Gastroesophageal sphincter (tissue), 4 donors: Measurements from ENCODE around the gene ROBO1. TPM values are rescaled to one million over a fixed set of nuclear protein-coding genes. Genes with fewer than 3 reads are reported as not detected.

Experiments
- ATAC-seq: fragments of 150-250 bp; one replicate; pipeline ENCODE4 v1.9.1; 2016; ENCODE audit warnings: mild to moderate bottlenecking, moderate library complexity
- H3K27ac ChIP-seq, 4 donors: fragments of 200-600 bp; sonication (generic) in 3 of 4; 1 replicate in 3 of 4; 2 replicates in 1 of 4; pipeline ENCODE4 v1.5.1; 2016 to 2019
- H3K27me3 ChIP-seq: fragments of 200-600 bp; sonication (generic); one replicate; pipeline ENCODE4 v1.5.1; 2019
- H3K36me3 ChIP-seq, 2 donors: fragments of 200-600 bp; sonication (generic); one replicate each; pipeline ENCODE4 v1.5.1; 2019; ENCODE audit warnings: control low read depth in 1 of 2
- H3K4me1 ChIP-seq, 3 donors: fragments of 200-600 bp; sonication (generic); 1 replicate in 2 of 3; 2 replicates in 1 of 3; pipeline ENCODE4 v1.5.1; 2016 to 2019; ENCODE audit warnings: control low read depth in 2 of 3
- H3K4me3 ChIP-seq, 2 donors: fragments of 200-600 bp; sonication (generic); one replicate each; pipeline ENCODE4 v1.5.1; 2019; ENCODE audit warnings: mild to moderate bottlenecking in 1 of 2, moderate library complexity in 1 of 2
- H3K9me3 ChIP-seq, 3 donors: fragments of 200-600 bp; sonication (generic); one replicate each; pipeline ENCODE4 v1.5.1; 2017 to 2019; ENCODE audit warnings: control low read depth in 2 of 3
- CTCF ChIP-seq, 4 experiments: fragments of 200-600 bp in 2 of 4; fragments of 450-650 bp in 2 of 4; sonication (generic) in 1 of 4; IDR thresholded peaks; one replicate each; pipeline ENCODE4 v1.5.1; 2017 to 2019; ENCODE audit warnings: antibody characterized with exemption in 4 of 4, mild to moderate bottlenecking in 2 of 4, moderate library complexity in 2 of 4
- EP300 ChIP-seq: sonication (generic); formaldehyde crosslinking; IDR thresholded peaks from one replicate; pipeline ENCODE4 v1.6.1; 2017; ENCODE audit warnings: antibody characterized with exemption, mild to moderate bottlenecking
- POLR2A ChIP-seq, 2 donors: fragments of 450-650 bp; IDR thresholded peaks; one replicate each; pipeline ENCODE4 v1.6.1; 2017; ENCODE audit warnings: antibody characterized with exemption in 2 of 2, mild to moderate bottlenecking in 2 of 2, moderate library complexity in 1 of 2
- POLR2AphosphoS5 ChIP-seq: sonication (generic); formaldehyde crosslinking; IDR thresholded peaks from one replicate; pipeline ENCODE4 v1.6.1; 2017; ENCODE audit warnings: antibody characterized with exemption
- WGBS, 2 donors: methylation state at CpG; one replicate each; pipeline ENCODE4 v1.1.5; 2018; ENCODE audit warnings: low coverage in 1 of 2; 5-methylcytosine and 5-hydroxymethylcytosine counted together
- total RNA-seq, 4 donors: library from RNA; depleted of rRNA; stranded (reverse); fragments of >200 nt; gene quantifications; one replicate each; pipeline ENCODE4 v1.1.0, GENCODE V29; 2016

Gene ROBO1
- total RNA-seq, 4 donors from 2014 or later = 9.7 to 15.3 (median 12.9) TPM

GRCh38 chr3:78732471-78732870, 1035.3 kb downstream of the ROBO1 start:
- Histone ChIP-seq H3K27ac (no peak overlapping the region), H3K4me1 (peaks cover 0 to 12% (median 0%) of the 10 kb centered on the region in 3 donors), H3K4me3 (no peak overlapping the region), H3K27me3 (no peaks in the 10 kb centered on the region), H3K36me3 (no peaks in the 10 kb centered on the region), H3K9me3 (no peaks in the 10 kb centered on the region)
- TF ChIP-seq CTCF (IDR thresholded peaks at IDR 0.05) (no peak), POLR2A (IDR thresholded peaks at IDR 0.05) (no peak), EP300 (no peak), POLR2AphosphoS5 (no peak)
- 88 to 100% methylated on average over 1 of the region's 1 CpG for WGBS, 2 donors
- no peak for ATAC-seq

- ATAC-seq = no peak
- no peak for TF ChIP-seq POLR2A (IDR thresholded peaks at IDR 0.05)
- no peak for TF ChIP-seq CTCF (IDR thresholded peaks at IDR 0.05)
- no peak for TF ChIP-seq EP300
- TF ChIP-seq POLR2AphosphoS5 = no peak
- Histone ChIP-seq H3K4me3 (no peak overlapping the region), H3K9me3 (no peaks in the 10 kb centered on the region), H3K27me3 (no peaks in the 10 kb centered on the region), H3K27ac (no peak overlapping the region), H3K36me3 (no peaks in the 10 kb centered on the region), H3K4me1 (peaks cover 0 to 17% (median 0%) of the 10 kb centered on the region in 3 donors)
- WGBS, 2 donors = no CpG with 5 or more reads among the region's 1 CpG
Measured at GRCh38 chr3:78729946-78730345, 1037.9 kb downstream of the ROBO1 start.

- Histone ChIP-seq H3K4me1 (peaks cover 0 to 27% (median 0%) of the 10 kb centered on the region in 3 donors), H3K27ac (no peak overlapping the region), H3K27me3 (no peaks in the 10 kb centered on the region), H3K9me3 (no peaks in the 10 kb centered on the region), H3K4me3 (no peak overlapping the region), H3K36me3 (no peaks in the 10 kb centered on the region)
- no peak for ATAC-seq
- 32 to 54% methylated on average over 2 to 5 of the region's 5 CpGs for WGBS, 2 donors
- TF ChIP-seq EP300 (no peak), POLR2A (IDR thresholded peaks at IDR 0.05) (no peak), CTCF (IDR thresholded peaks at IDR 0.05) (no peak), POLR2AphosphoS5 (no peak)
Measured at GRCh38 chr3:78728406-78729145, 1039.2 kb downstream of the ROBO1 start.

- no peaks in the 10 kb centered on the region for H3K36me3 ChIP-seq
- H3K27me3 ChIP-seq = no peaks in the 10 kb centered on the region
- TF ChIP-seq EP300 (no peak), POLR2A (IDR thresholded peaks at IDR 0.05) (no peak), CTCF (IDR thresholded peaks at IDR 0.05) (no peak)
- peaks cover 0 to 27% (median 0%) of the 10 kb centered on the region in 3 donors for H3K4me1 ChIP-seq
- H3K9me3 ChIP-seq = no peaks in the 10 kb centered on the region
- H3K27ac ChIP-seq = no peak overlapping the region
- no peak overlapping the region for H3K4me3 ChIP-seq
- ATAC-seq = no peak
- WGBS, 2 donors = 86 to 93% methylated on average over 3 of the region's 3 CpGs
Measured at GRCh38 chr3:78726545-78726944, 1041.3 kb downstream of the ROBO1 start.

GRCh38 chr3:78725703-78726246, 1042.0 kb downstream of the ROBO1 start:
- H3K27me3 ChIP-seq = no peaks in the 10 kb centered on the region
- TF ChIP-seq CTCF (IDR thresholded peaks at IDR 0.05) = no peak
- H3K4me3 ChIP-seq = no peak overlapping the region
- H3K9me3 ChIP-seq = no peaks in the 10 kb centered on the region
- ATAC-seq = no peak
- WGBS, 2 donors = 92 to 94% methylated on average over 2 of the region's 2 CpGs
- H3K4me1 ChIP-seq = peaks cover 0 to 27% (median 0%) of the 10 kb centered on the region in 3 donors
- no peaks in the 10 kb centered on the region for H3K36me3 ChIP-seq
- H3K27ac ChIP-seq = no peak overlapping the region
